Stimulated activated CD8-positive, alpha-beta memory T cell treated with anti-CD3 and anti-CD28 coated beads, Interleukin-7, amount 100 ng/mL, for 4 hours (primary cell): ENCODE data around the gene BIRC3.
"Not testable (repeated sequence)": the region's sequence is repeated elsewhere in the genome, so short reads cannot be mapped to it uniquely, and the experiment has no call there.

Experiments
- DNase-seq, 2 donors: peaks; one replicate each; pipeline ENCODE4 v3.0.0-alpha.2; 2020; ENCODE audit warnings: low read depth in 2 of 2

Gene BIRC3

GRCh38 chr11:102323542-102324251 is 6.4 kb downstream of the BIRC3 start:
- no peak for DNase-seq

DNA sequence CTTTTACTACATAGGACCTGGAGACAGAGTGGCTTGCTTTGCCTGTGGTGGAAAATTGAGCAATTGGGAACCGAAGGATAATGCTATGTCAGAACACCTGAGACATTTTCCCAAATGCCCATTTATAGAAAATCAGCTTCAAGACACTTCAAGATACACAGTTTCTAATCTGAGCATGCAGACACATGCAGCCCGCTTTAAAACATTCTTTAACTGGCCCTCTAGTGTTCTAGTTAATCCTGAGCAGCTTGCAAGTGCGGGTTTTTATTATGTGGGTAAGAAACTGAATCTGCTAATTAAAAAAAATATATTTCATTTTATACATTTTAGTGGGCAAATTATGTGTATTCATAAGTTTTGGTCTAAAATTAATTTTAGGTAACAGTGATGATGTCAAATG is 7.8 kb downstream of the BIRC3 start:
- DNase-seq, result no peak

GRCh38 chr11:102328748-102329147 is 11.5 kb downstream of the BIRC3 start:
- DNase-seq, result no peak

- no peak for DNase-seq
Observed at GRCh38 chr11:102330231-102330630, 12.9 kb downstream of the BIRC3 start.

DNA sequence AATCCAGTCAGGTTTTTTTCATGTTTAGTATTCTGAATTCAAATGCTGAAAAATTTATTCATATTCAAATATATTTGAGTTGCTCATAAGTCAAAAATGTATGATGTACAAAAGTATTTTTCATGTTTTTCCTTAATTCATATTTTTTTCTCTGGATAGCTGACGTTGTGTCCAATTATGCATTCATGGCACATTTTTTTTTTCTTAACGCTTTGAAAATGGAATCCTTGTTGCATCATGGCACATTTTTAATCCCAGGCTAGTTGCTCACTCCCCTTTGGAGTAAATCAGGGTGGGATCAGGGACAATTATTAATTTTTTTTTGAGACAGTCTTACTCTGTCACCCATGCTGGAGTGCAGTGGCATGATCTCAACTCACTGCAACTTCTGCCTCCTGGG is 14.1 kb downstream of the BIRC3 start:
- DNase-seq, result no peak

DNA sequence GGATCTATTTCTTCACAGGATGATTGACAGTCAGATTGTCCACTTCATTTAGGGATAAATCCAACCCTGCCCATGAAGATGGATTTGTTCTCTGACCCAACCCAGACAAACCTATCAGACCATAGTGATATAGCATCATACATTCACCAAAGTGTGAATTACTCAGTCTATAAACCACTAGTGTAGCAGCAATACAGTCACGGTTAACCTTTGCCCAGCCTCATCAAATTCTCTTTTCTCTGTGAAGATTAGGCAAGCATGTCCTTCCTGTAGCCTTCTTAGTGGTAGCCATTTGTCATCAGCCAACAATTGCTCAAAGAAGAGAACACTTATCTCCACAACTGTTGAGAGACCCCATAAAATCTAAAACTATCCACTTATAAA is 15.3 kb downstream of the BIRC3 start:
- DNase-seq, result no peak

DNA sequence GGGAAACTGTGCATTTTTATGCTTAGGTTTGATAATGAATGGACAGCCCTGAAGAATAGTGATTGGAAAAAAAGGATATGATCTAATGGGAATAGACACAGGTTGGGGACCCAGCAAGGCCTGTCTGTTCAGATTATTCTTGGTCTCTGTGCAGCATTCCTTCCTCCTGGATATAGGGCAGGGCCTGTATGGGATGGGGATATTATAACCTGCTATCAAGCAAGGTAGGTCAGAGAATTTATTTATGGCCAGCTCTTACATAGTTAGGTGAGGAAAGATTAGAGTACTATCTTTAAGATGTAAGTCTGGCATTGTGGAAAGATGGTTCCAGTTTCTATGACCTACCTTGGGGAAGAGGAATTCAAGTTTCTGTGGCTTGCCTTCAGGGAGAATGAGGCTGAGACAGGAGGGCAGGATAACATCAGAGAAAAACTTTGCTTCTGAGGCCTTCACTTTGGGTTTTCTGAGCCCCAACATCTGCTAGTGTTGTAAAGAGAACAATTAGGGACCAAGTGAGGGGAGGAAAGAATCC is 21.3 kb downstream of the BIRC3 start:
- DNase-seq, result no peak

DNA sequence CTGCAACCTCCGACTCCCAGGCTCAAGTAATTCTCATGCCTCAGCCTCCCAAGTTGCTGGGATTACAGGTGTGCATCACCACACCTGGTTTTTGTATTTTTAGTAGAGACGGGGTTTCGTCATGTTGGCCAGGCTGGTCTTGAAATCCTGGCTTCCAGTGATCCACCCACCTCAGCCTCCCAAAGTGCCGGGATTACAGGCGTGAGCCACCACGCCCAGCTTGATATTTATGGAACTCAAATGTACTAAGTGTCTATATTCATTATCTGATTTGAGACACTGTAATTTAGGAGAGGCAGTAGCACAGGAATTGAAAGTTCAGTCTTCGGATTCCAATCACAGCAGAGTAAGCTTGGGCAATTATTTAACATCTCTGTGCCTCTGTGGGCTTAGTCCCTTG is 24.0 kb downstream of the BIRC3 start:
- not testable (repeated sequence) for DNase-seq

DNA sequence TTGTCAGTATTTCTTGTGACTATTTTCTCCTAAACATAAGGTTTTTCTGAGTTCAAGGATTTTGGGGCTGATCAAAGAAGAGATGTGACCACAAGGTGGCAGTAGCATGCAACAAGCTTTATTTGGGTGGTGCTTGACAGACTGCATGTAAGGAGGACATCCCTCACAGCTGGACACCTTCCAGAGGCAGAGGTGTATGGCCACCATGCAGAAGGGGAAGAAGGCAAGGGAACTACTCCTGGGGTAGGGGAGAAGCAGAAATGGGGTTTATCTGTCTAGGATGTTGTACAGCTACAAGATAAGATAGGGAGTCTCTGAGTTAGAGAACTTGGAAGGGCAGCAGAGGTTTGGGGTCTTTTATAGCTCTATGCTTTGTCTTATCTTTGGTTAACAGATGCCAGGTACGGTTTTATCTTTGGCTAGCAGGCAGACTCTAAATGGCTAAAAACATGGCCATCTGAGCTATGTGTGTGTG is 24.6 kb downstream of the BIRC3 start:
- DNase-seq, result peak; percentile 41 to 59

- no peak for DNase-seq
Observed at GRCh38 chr11:102343809-102344208, 26.5 kb downstream of the BIRC3 start.

DNA sequence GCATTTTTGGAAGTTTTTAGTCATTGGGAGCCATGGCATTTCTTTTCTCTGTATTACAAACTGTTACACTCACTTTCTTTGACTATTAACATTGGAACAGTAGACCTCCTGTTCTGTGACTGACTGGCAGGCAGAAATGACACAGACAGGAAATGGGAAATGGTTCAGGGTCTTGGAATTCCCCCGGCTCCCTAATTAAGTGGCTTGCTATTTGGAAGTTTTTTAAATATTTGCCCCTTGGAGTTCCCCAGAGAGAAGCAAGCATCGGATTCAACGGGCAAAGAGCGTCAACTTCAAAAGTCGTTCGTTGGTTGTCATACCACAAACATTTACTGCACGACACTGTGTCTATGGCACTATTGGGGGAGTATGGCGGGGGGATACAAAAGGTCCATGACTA is 28.6 kb downstream of the BIRC3 start:
- no peak for DNase-seq

DNA sequence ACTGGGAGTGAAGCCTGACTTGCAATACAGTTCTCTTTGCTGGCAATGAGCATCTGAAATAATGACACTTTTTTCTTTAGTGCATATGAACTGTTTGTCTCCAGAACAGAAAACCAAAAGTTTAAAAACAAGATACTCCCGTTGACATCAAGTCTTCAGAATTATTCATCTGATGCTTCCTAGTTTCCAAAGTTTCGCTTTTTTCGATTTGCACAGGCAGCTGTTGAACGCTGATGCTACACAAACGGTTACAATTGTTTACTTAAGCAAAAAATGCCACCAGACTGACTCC is 29.1 kb downstream of the BIRC3 start:
- no peak for DNase-seq

GRCh38 chr11:102346748-102347461 is 29.6 kb downstream of the BIRC3 start, which contains the start of gene BIRC2:
TSS of gene BIRC2 (plus strand) at chr11:102347214. CDS start at chr11:102349855, 2,641 bp downstream.
- DNase-seq, result peak; percentile 79 to 91

DNA sequence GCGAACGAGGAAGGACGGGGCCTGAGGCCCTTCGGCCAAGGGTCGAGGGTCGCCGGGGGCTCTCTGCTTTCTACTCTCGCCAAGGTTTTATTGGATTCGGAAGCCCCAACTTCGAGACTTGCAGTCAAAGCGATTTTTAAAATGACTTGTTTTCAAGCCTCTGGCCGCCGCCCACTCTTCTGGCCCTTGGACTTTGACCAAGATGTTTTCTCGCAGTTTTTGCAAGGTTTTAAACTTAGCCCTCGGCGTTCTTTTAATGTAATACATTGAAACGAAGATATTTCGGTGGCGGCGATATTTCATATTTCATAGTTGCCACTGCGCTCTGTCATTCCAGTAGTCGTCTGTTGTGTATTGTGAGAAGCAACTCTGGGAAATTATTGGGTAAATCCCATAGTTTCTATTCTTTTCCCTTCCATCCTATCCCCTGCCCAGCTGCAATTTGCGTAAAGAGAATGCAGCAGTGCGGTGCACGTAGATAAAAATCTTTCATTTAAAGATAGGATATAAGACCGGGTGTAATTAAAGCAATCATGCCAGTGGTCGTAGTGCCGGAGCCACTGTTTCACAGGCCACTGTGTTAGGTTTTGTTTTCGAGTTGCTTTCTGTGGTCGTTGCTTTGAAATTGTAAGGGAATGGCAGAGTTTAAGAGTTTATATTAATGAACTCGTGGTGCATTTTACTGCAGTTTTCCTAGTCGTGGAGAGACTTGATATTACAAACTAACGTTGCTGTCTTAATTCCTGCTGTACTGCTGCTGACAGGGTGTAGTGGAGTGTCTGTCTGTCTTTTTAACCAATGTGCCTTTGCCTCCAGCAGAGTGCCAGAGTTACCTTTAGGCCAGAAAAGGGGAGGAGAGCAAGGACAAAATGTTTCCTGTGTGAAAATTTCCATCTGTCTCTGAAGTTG is 30.4 kb downstream of the BIRC3 start:
- no peak for DNase-seq

- no peak for DNase-seq
Observed at GRCh38 chr11:102357116-102357515, 39.8 kb downstream of the BIRC3 start.

DNA sequence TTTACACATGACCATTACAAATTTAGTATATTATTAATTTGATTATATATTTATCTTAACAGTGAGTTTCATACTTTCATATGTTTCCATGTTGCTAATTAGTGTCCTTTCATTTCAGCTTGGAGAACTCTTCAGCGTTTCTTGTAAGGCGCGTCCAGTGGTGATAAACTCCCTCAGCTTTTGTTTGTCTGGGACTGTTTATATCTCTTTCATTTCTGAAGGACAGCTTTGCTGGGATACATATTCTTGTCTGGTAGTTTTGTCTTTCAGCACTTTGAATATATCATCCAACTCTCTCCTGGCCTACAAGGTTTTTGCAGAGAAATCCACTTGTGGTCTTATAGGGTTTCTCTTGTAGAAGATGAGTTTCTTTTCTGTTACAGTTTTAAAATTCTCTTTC is 42.1 kb downstream of the BIRC3 start:
- DNase-seq, result no peak

GRCh38 chr11:102360681-102361080 is 43.4 kb downstream of the BIRC3 start:
- DNase-seq, result no peak

DNA sequence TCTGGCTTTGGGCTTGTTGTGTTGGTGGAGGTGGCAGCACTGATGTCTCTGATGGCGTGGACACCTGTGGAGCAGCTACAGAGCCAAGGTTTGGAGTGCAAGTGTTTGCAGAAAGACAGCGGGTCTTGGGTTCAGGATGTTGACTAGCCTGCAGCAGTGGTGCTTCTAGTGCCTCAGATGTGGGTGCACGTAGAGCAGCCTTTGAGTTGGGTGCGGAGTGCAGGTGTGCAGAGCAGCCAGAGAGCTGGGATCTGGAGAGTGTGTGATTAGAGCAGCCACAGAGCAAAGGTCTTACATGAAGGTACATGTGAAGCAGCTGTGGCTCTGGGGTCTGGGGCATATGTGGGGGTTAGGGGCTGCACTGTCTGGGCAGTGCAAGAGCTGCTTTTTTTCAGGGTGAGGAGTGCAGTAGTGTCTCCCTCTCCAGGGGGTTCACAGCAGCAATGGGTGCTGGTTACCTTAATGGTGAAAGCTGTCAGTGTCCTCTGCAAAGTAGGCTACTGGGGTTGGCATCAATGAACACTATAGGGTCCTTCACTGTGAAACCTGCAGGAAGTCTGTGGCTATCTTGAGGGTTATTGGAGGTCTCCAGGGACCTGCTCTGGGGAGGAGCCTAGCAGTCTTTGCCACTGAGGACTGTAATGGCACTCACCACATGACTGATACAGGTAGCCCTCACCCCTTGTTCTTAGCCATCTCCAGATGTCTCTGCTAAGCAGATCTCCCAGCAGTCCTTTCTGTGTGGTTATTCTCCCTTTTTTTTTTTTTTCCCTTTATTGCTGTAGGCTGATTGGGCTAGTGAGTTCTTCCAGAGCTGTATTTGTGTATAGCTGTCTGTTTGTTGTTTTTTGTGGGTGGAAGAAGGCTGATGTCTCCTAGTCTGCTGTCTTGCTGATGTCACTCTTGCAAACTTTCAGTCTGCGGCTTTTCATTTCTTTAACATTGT is 44.1 kb downstream of the BIRC3 start:
- no peak for DNase-seq

GRCh38 chr11:102364991-102365390 is 47.7 kb downstream of the BIRC3 start:
- no peak for DNase-seq

GRCh38 chr11:102367364-102367763 is 50.1 kb downstream of the BIRC3 start:
- DNase-seq, result no peak

DNA sequence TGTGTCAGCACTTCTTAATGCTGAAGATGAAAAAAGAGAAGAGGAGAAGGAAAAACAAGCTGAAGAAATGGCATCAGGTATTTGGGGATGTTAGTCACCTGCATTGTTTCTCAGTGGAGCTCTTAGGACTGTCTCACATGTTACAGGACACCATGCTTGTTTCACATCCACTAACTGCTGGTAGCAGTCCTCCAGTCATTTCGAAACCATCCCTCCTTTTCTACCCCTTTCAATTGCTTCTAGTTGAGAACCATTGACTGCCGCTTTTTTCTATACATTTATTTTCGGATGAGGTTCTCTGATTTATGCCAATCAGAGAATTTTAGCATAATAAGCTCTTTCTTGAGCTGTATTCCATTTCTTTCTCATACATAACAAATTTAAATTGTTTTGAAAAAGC is 51.2 kb downstream of the BIRC3 start:
- DNase-seq, result no peak
